ENCODE measurements around the gene UNK. TPM values are rescaled to one million over a fixed set of nuclear protein-coding genes. Genes with fewer than 3 reads are reported as not detected.
"Not testable (repeated sequence)": the region's sequence is repeated elsewhere in the genome, so short reads cannot be mapped to it uniquely, and the experiment has no call there.

The UNK gene
- total and polyA plus RNA-seq, 2 experiments from 2014 or later = 11.5 to 12.4 TPM

DNA sequence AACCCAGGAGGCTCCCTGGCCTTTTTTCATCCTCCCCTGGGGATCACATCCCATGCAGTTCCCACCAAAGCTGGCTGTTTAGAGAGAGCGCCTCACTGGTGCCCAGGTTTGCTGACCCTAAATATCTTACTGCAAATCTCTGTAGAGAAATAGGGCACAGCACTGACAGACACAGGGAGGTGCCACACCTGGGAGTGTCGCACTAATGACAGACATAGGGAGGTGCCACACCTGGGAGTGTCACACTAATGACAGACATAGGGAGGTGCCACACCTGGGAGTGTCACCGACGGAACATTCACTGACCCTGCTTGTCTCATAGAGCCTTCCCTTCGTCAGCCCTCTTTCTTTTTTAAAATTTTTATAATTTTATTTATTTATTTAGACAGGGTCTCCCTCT is 25.6 kb downstream of the UNK start:
- 92 to 94% methylated on average over 5 of the region's 5 CpGs for WGBS, 2 experiments (ENCODE audit: low coverage in 1 of 2, low lambda C conversion rate in 2 of 2, missing lambda C conversion rate in 2 of 2)
- Histone ChIP-seq H3K27me3 (replicated peaks; ENCODE audit: insufficient read depth) (no peaks in the 10 kb centered on the region), H3K27ac (no peak overlapping the region), H3K9me3 (ENCODE audit: low read depth) (no peaks in the 10 kb centered on the region), H3K4me1 (ENCODE audit: insufficient read depth) (peaks cover 25% of the 10 kb centered on the region), H3K9me2 (ENCODE audit: insufficient read depth) (no peaks in the 10 kb centered on the region), H3F3A (ENCODE audit: insufficient read depth) (peaks cover 24% of the 10 kb centered on the region), H4K20me1 (ENCODE audit: insufficient read depth) (no peaks in the 10 kb centered on the region), H3K79me2 (ENCODE audit: insufficient read depth) (peaks cover 22% of the 10 kb centered on the region; the same call in 1 of the 2 replicates), H3K9ac (no peak overlapping the region), H2AFZ (no peak overlapping the region), H3K36me3 (ENCODE audit: low read depth) (peaks cover 10% of the 10 kb centered on the region; the same call in 1 of the 2 replicates), H3K4me3 (no peak overlapping the region), H3K4me2 (ENCODE audit: unreplicated experiment) (no peak overlapping the region)
- TF ChIP-seq EZH2 (IDR thresholded peaks at IDR 0.05; ENCODE audit: insufficient read depth, poor library complexity, severe bottlenecking) = no peak
- TF ChIP-seq EZH2phosphoT487 (IDR thresholded peaks at IDR 0.05; ENCODE audit: insufficient read depth, low read depth) = no peak
- no peak for DNase-seq
- in situ Hi-C loops (cut with MboI) = no loop called here

- H3K9me3 ChIP-seq (ENCODE audit: low read depth); H3K27me3 ChIP-seq (replicated peaks; ENCODE audit: insufficient read depth); H4K20me1 ChIP-seq (ENCODE audit: insufficient read depth); H3K9ac ChIP-seq; H2AFZ ChIP-seq; in situ Hi-C loops (cut with MboI); DNase-seq; H3K9me2 ChIP-seq (ENCODE audit: insufficient read depth); H3K4me2 ChIP-seq (ENCODE audit: unreplicated experiment); H3K4me3 ChIP-seq; H3K27ac ChIP-seq: not testable (repeated sequence)
- Histone ChIP-seq H3F3A (ENCODE audit: insufficient read depth) (peaks cover 24% of the 10 kb centered on the region), H3K79me2 (ENCODE audit: insufficient read depth) (peaks cover 22% of the 10 kb centered on the region; the same call in 1 of the 2 replicates), H3K36me3 (ENCODE audit: low read depth) (peaks cover 10% of the 10 kb centered on the region; the same call in 1 of the 2 replicates), H3K4me1 (ENCODE audit: insufficient read depth) (peaks cover 26% of the 10 kb centered on the region)
- 93 to 94% methylated on average over 11 of the region's 11 CpGs for WGBS, 2 experiments (ENCODE audit: low coverage in 1 of 2, low lambda C conversion rate in 2 of 2, missing lambda C conversion rate in 2 of 2)
These were observed 26.1 kb downstream of the UNK start for GRCh38 chr17:75810756-75811155.

GRCh38 chr17:75811174-75811573 is 26.6 kb downstream of the UNK start:
- peaks cover 10% of the 10 kb centered on the region; the same call in 1 of the 2 replicates for H3K36me3 ChIP-seq (ENCODE audit: low read depth)
- no peaks in the 10 kb centered on the region for H4K20me1 ChIP-seq (ENCODE audit: insufficient read depth)
- peaks cover 26% of the 10 kb centered on the region for H3K4me1 ChIP-seq (ENCODE audit: insufficient read depth)
- H3K79me2 ChIP-seq (ENCODE audit: insufficient read depth) = peaks cover 22% of the 10 kb centered on the region; the same call in 1 of the 2 replicates
- no peak overlapping the region for H3K27ac ChIP-seq
- H3K4me2 ChIP-seq (ENCODE audit: unreplicated experiment) = no peak overlapping the region
- H3K27me3 ChIP-seq (replicated peaks; ENCODE audit: insufficient read depth) = no peaks in the 10 kb centered on the region
- 92 to 94% methylated on average over 7 of the region's 7 CpGs for WGBS, 2 experiments (ENCODE audit: low coverage in 1 of 2, low lambda C conversion rate in 2 of 2, missing lambda C conversion rate in 2 of 2)
- H3K9me3 ChIP-seq (ENCODE audit: low read depth) = no peaks in the 10 kb centered on the region
- H3F3A ChIP-seq (ENCODE audit: insufficient read depth) = peaks cover 24% of the 10 kb centered on the region
- H3K9ac ChIP-seq = no peak overlapping the region
- H2AFZ ChIP-seq = no peak overlapping the region
- H3K9me2 ChIP-seq (ENCODE audit: insufficient read depth) = no peaks in the 10 kb centered on the region
- DNase-seq = no peak
- in situ Hi-C loops (cut with MboI) = no loop called here
- TF ChIP-seq EZH2phosphoT487 (IDR thresholded peaks at IDR 0.05; ENCODE audit: insufficient read depth, low read depth) (no peak), EZH2 (IDR thresholded peaks at IDR 0.05; ENCODE audit: insufficient read depth, poor library complexity, severe bottlenecking) (no peak)
- no peak overlapping the region for H3K4me3 ChIP-seq

GRCh38 chr17:75812096-75813013 is 27.7 kb downstream of the UNK start:
- Histone ChIP-seq H3K9me3 (ENCODE audit: low read depth) (no peaks in the 10 kb centered on the region), H3K27me3 (replicated peaks; ENCODE audit: insufficient read depth) (no peaks in the 10 kb centered on the region), H3K4me3 (no peak overlapping the region), H3K4me2 (ENCODE audit: unreplicated experiment) (no peak overlapping the region), H3K27ac (no peak overlapping the region), H3K4me1 (ENCODE audit: insufficient read depth) (peaks cover 26% of the 10 kb centered on the region), H2AFZ (no peak overlapping the region), H3F3A (ENCODE audit: insufficient read depth) (peaks cover 24% of the 10 kb centered on the region), H3K9ac (no peak overlapping the region), H3K79me2 (ENCODE audit: insufficient read depth) (peaks cover 15% of the 10 kb centered on the region; the same call in 1 of the 2 replicates), H3K9me2 (ENCODE audit: insufficient read depth) (no peaks in the 10 kb centered on the region), H4K20me1 (ENCODE audit: insufficient read depth) (no peaks in the 10 kb centered on the region), H3K36me3 (ENCODE audit: low read depth) (peaks cover 10% of the 10 kb centered on the region; the same call in 1 of the 2 replicates)
- TF ChIP-seq EZH2 (IDR thresholded peaks at IDR 0.05; ENCODE audit: insufficient read depth, poor library complexity, severe bottlenecking) (no peak), EZH2phosphoT487 (IDR thresholded peaks at IDR 0.05; ENCODE audit: insufficient read depth, low read depth) (no peak)
- in situ Hi-C loops (cut with MboI) = no loop called here
- no peak for DNase-seq
- whole genome bisulfite sequencing, 2 experiments (ENCODE audit: low coverage in 1 of 2, low lambda C conversion rate in 2 of 2, missing lambda C conversion rate in 2 of 2) = 89 to 92% methylated on average over 27 of the region's 27 CpGs
